Lower leg skin (tissue), 4 donors: Measurements from ENCODE around the gene RAB1B. TPM values are rescaled to one million over a fixed set of nuclear protein-coding genes. Genes with fewer than 3 reads are reported as not detected.
"Not testable (repeated sequence)": the region's sequence is repeated elsewhere in the genome, so short reads cannot be mapped to it uniquely, and the experiment has no call there.

Source experiments
- DNase-seq, 2 donors: peaks; one replicate each; pipeline ENCODE4 v3.0.0-alpha.2; 2019; ENCODE audit warnings: low spot score in 2 of 2
- H3K4me3 ChIP-seq: fragments of 200-600 bp; sonication (generic); 2 replicates; pipeline ENCODE4 v1.5.1; 2017; ENCODE audit warnings: mild to moderate bottlenecking, low read depth; ENCODE audit not compliant: poor library complexity, severe bottlenecking
- POLR2A ChIP-seq, 2 donors: fragments of 450-650 bp; IDR thresholded peaks; one replicate each; pipeline ENCODE4 v1.6.1; 2016 to 2017; ENCODE audit warnings: antibody characterized with exemption in 2 of 2, mild to moderate bottlenecking in 1 of 2, moderate library complexity in 1 of 2
- WGBS, 2 donors: methylation state at CpG; one replicate each; pipeline ENCODE4 v1.1.5; 2018; 5-methylcytosine and 5-hydroxymethylcytosine counted together
- intact Hi-C: fragments of 100-400 bp; cut with DNase I; formaldehyde crosslinking; loops from one replicate; pipeline ENCODE4 v1.15.0; 2023; ENCODE audit warnings: low total_unique reads
- total RNA-seq, 4 donors: library from RNA; depleted of rRNA; stranded (reverse); fragments of >200 nt; gene quantifications; one replicate each; pipeline ENCODE4 v1.1.0, GENCODE V29; 2016
- TF ChIP-seq, protein P1 (sequence below), 3 donors: fragments of 450-650 bp; IDR thresholded peaks; one replicate each; pipeline ENCODE4 v1.5.1; 2016; ENCODE audit warnings: antibody characterized with exemption in 3 of 3, mild to moderate bottlenecking in 3 of 3, moderate library complexity in 2 of 3

Gene RAB1B
- total RNA-seq, 4 donors from 2014 or later, result 118 to 143 (median 126) TPM

DNA sequence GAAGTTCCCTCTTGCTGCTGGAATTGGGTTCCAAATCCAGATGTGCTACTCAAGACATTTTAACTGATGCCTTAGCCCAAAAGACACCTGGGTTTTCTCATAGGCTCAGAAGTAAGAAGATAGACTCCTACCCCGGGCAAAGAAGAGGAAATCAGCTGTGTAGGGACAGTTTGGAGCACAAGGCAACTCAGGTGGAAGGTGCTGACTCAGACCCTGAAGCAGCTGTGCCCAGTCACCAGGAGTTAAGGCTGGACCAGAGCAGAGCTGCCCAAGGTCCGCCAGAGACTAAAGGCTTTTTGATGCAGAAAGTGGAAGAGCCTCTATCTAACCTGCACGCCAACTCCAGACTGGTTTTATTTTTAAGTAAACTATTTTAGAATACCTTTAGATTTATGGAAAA is 20.6 kb upstream of the RAB1B start:
- 86 to 90% methylated on average over 3 of the region's 3 CpGs for WGBS, 2 donors
- TF ChIP-seq, protein P1, sequence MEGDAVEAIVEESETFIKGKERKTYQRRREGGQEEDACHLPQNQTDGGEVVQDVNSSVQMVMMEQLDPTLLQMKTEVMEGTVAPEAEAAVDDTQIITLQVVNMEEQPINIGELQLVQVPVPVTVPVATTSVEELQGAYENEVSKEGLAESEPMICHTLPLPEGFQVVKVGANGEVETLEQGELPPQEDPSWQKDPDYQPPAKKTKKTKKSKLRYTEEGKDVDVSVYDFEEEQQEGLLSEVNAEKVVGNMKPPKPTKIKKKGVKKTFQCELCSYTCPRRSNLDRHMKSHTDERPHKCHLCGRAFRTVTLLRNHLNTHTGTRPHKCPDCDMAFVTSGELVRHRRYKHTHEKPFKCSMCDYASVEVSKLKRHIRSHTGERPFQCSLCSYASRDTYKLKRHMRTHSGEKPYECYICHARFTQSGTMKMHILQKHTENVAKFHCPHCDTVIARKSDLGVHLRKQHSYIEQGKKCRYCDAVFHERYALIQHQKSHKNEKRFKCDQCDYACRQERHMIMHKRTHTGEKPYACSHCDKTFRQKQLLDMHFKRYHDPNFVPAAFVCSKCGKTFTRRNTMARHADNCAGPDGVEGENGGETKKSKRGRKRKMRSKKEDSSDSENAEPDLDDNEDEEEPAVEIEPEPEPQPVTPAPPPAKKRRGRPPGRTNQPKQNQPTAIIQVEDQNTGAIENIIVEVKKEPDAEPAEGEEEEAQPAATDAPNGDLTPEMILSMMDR (IDR thresholded peaks at IDR 0.05), result no peak
- no peak for TF ChIP-seq POLR2A (IDR thresholded peaks at IDR 0.05)
- H3K4me3 ChIP-seq, result no peak overlapping the region
- intact Hi-C loops, result no loop called here
- no peak for DNase-seq

DNA sequence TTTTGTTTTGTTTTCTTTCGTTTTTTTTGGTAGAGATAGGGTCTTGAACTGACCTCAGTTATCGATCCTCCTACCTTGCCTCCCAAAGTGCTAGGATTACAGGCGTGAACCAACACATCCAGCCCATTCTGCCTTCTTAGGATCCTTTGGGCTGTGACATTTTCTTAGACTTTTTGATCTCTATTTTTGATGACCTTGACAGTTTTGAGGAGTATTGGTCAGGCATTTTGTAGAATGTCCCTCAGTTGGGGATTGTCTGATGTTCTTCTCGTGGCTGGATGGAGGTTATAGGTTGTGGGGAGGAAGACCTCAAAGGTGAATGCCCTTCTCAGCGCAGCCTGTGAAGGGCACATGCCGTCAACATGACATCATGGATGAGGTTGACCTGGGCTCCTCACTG is 19.5 kb upstream of the RAB1B start:
- WGBS, 2 donors, result 88 to 93% methylated on average over 6 of the region's 6 CpGs

DNA sequence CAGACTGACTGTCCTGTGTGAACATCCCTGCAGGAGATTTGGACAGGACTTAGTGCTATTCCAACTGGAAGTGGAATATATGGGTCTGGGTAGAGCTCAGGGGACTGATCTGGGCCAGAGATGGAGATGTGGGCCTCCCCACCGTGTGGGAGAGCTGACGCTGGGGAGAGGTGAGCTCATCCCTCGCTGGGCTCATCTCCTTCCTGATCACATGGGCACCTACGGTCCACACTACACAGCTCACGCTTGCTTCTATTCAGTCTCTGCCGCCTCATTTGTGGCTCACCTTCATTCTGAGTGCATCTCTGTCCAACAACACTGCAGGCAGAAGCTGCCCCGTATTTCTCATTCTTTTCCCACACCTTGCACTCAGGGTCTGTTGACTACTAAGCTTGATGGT is 16.6 kb upstream of the RAB1B start:
- no peak overlapping the region for H3K4me3 ChIP-seq
- DNase-seq, result no peak
- 65 to 72% methylated on average over 7 of the region's 7 CpGs for WGBS, 2 donors
- TF ChIP-seq, protein P1 (IDR thresholded peaks at IDR 0.05), result no peak
- TF ChIP-seq POLR2A (IDR thresholded peaks at IDR 0.05), result no peak
- intact Hi-C loops, result no loop called here

More for the DNA sequence above, 19.5 kb upstream of the RAB1B start:
- H3K4me3 ChIP-seq, result no peak overlapping the region
- intact Hi-C loops, result no loop called here
- TF ChIP-seq, protein P1 (IDR thresholded peaks at IDR 0.05), result no peak
- no peak for TF ChIP-seq POLR2A (IDR thresholded peaks at IDR 0.05)
- DNase-seq, result no peak

DNA sequence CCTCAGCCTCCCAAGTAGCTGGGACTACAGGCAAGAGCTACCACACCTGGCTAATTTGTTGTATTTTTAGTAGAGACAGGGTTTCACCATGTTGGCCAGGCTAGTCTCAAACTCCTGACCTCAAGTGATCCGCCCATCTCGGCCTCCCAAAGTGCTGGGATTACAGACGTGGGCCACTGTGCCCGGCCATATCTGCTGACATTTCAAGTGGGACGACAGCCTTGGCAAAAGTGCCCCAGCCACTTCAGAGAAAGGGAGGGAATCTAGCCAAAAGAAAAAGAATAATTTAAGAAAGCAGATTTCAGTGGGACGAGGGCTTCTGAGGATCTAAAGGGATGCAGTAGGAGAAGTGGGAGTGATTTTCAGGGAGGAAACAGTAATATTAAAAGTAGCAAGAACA is 15.4 kb upstream of the RAB1B start:
- intact Hi-C loops, DNase-seq, H3K4me3 ChIP-seq: not testable (repeated sequence)
- 59 to 67% methylated on average over 6 of the region's 6 CpGs for WGBS, 2 donors

DNA sequence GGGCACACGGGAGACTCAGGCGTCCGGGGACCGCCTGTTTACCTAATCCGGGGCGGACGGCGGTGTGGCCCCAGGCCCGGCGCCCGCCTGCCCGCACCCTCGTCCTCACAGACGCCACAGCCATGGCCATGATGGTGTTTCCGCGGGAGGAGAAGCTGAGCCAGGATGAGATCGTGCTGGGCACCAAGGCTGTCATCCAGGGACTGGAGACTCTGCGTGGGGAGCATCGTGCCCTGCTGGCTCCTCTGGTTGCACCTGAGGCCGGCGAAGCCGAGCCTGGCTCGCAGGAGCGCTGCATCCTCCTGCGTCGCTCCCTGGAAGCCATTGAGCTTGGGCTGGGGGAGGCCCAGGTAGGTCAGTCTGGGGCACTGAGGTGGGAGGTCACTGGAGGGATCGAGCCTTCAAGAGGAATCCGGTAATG is 10.0 kb upstream of the RAB1B start:
- DNase-seq, result no peak
- TF ChIP-seq, protein P1 (IDR thresholded peaks at IDR 0.05), result no peak
- no peak for TF ChIP-seq POLR2A (IDR thresholded peaks at IDR 0.05)
- H3K4me3 ChIP-seq, result peak overlapping the region; percentile 76
- WGBS, 2 donors, result 5 to 6% methylated on average over 14 to 27 of the region's 28 CpGs
- intact Hi-C loops, result no loop called here

DNA sequence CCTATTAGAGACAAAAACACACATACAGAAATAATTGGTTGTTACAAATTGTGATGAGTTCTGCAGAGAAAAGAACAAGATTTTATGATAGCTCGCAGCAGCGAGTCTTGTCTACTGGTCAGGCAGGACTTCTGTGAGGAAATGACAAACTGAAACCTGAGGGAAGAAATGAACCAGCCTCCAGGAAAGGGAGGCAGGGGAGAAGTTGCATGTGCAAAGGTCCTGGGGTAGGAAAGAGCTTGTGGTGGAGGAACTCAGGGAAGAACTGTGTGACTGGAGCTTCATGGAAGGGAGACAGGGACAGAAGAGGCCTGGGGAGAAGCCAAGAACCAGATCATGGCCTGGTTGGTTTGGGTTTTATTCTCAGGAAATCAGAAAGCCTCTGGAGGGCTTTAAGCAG is 9.2 kb upstream of the RAB1B start:
- intact Hi-C loops, result no loop called here
- TF ChIP-seq POLR2A (IDR thresholded peaks at IDR 0.05), result no peak
- TF ChIP-seq, protein P1 (IDR thresholded peaks at IDR 0.05), result no peak
- no peak for DNase-seq
- H3K4me3 ChIP-seq, result no peak overlapping the region
- WGBS, 2 donors, result 97 to 98% methylated on average over 2 of the region's 2 CpGs
